Neural progenitor cell (in vitro differentiated cells): ENCODE results near the gene ASXL3.

Source experiments
- EZH2 ChIP-seq: fragments of 200-600 bp; sonication (generic); IDR thresholded peaks from 2 replicates; pipeline ENCODE4 v1.6.1; 2017; ENCODE audit warnings: antibody characterized with exemption, mild to moderate bottlenecking, moderate library complexity
- TF ChIP-seq, protein P1 (sequence below): fragments of 200-600 bp; sonication (generic); IDR thresholded peaks from 2 replicates; pipeline ENCODE4 v1.5.1; 2017; ENCODE audit warnings: antibody characterized with exemption, mild to moderate bottlenecking

DNA sequence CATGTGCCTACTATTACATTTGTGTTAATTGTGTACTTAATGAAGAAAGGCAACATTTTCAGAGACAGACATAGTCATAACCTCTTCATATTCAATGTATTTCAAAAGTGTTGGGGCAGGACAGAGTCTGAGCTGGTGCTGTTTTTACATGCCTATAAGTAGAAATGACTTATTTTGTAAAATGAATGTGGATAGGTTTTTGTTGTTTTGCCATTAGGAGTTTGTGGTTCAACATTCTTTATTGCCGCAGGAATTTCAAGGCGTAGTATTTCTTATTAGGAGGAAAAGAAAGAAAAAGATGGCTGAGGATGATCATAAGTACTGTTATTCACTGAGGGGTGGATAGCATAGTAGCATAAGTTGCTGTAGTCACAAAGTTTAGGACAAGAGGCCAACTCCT lies 21.2 kb upstream of the ASXL3 start:
- TF ChIP-seq, protein P1, sequence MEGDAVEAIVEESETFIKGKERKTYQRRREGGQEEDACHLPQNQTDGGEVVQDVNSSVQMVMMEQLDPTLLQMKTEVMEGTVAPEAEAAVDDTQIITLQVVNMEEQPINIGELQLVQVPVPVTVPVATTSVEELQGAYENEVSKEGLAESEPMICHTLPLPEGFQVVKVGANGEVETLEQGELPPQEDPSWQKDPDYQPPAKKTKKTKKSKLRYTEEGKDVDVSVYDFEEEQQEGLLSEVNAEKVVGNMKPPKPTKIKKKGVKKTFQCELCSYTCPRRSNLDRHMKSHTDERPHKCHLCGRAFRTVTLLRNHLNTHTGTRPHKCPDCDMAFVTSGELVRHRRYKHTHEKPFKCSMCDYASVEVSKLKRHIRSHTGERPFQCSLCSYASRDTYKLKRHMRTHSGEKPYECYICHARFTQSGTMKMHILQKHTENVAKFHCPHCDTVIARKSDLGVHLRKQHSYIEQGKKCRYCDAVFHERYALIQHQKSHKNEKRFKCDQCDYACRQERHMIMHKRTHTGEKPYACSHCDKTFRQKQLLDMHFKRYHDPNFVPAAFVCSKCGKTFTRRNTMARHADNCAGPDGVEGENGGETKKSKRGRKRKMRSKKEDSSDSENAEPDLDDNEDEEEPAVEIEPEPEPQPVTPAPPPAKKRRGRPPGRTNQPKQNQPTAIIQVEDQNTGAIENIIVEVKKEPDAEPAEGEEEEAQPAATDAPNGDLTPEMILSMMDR, result no peak
- TF ChIP-seq EZH2, result no peak
